GM23338 (cell line): ENCODE measurements around the gene IPPK. TPM values are rescaled to one million over a fixed set of nuclear protein-coding genes. Genes with fewer than 3 reads are reported as not detected.

Experiments used
- ATAC-seq: fragments of 200-7000 bp; cut with Tn5 transposase; 3 replicates; pipeline ENCODE4 v1.9.1; 2020
- DNase-seq: peaks from one replicate; pipeline ENCODE4 v3.0.0-alpha.2; 2015; ENCODE audit warnings: low spot score
- H2AFZ ChIP-seq: fragments of 200-600 bp; sonication (generic); 2 replicates; pipeline ENCODE4 v1.8.0; 2016; ENCODE audit warnings: antibody characterized with exemption, mild to moderate bottlenecking, moderate library complexity
- H3F3A ChIP-seq: fragments of 200-600 bp; sonication (generic); replicated peaks from 2 replicates; pipeline ENCODE4 v1.8.0; 2017; ENCODE audit warnings: antibody characterized with exemption, mixed run types, low read depth
- H3K27ac ChIP-seq: fragments of 200-600 bp; sonication (generic); 2 replicates; pipeline ENCODE4 v1.6.1; 2016; ENCODE audit warnings: low read depth
- H3K27me3 ChIP-seq: fragments of 200-600 bp; sonication (generic); 2 replicates; pipeline ENCODE4 v1.8.0; 2016; ENCODE audit warnings: mild to moderate bottlenecking, mixed run types, moderate library complexity; ENCODE audit not compliant: insufficient read depth
- H3K36me3 ChIP-seq: fragments of 200-600 bp; sonication (generic); 2 replicates; pipeline ENCODE4 v1.8.0; 2016; ENCODE audit warnings: mild to moderate bottlenecking; ENCODE audit not compliant: insufficient read depth
- H3K4me1 ChIP-seq: fragments of 200-600 bp; sonication (generic); 2 replicates; pipeline ENCODE4 v1.8.0; 2016; ENCODE audit warnings: mild to moderate bottlenecking, moderate library complexity; ENCODE audit not compliant: insufficient read depth
- H3K4me2 ChIP-seq: fragments of 200-600 bp; sonication (generic); 2 replicates; pipeline ENCODE4 v1.7.1; 2017; ENCODE audit warnings: mixed run types
- H3K4me3 ChIP-seq: fragments of 200-600 bp; sonication (generic); 2 replicates; pipeline ENCODE4 v1.6.1; 2016; ENCODE audit warnings: mixed run types
- H3K79me2 ChIP-seq: fragments of 200-600 bp; sonication (generic); replicated peaks from 2 replicates; pipeline ENCODE4 v1.8.0; 2017; ENCODE audit warnings: mild to moderate bottlenecking; ENCODE audit not compliant: insufficient read depth
- H3K9me2 ChIP-seq: fragments of 200-600 bp; sonication (generic); 2 replicates; pipeline ENCODE4 v1.8.0; 2017; ENCODE audit not compliant: insufficient read depth
- H4K20me1 ChIP-seq: fragments of 200-600 bp; sonication (generic); replicated peaks from 2 replicates; pipeline ENCODE4 v1.8.0; 2017; ENCODE audit warnings: mild to moderate bottlenecking; ENCODE audit not compliant: insufficient read depth
- H3K27ac Mint-ChIP-seq: 2 replicates; pipeline ENCODE4 v1.8.0; 2020; ENCODE audit warnings: inconsistent platforms, mild to moderate bottlenecking, moderate library complexity, mixed read lengths
- H3K27me3 Mint-ChIP-seq: 3 replicates; pipeline ENCODE4 v1.8.0; 2022; ENCODE audit warnings: low read depth, mild to moderate bottlenecking, moderate library complexity, mixed read lengths, inconsistent platforms; ENCODE audit not compliant: insufficient read depth, poor library complexity
- H3K36me3 Mint-ChIP-seq: 3 replicates; pipeline ENCODE4 v1.8.0; 2021; ENCODE audit warnings: low read depth, mild to moderate bottlenecking, inconsistent platforms, moderate library complexity, mixed read lengths
- H3K4me1 Mint-ChIP-seq: 3 replicates; pipeline ENCODE4 v1.8.0; 2020; ENCODE audit warnings: mild to moderate bottlenecking, inconsistent platforms, mixed read lengths
- H3K4me3 Mint-ChIP-seq: 3 replicates; pipeline ENCODE4 v1.8.0; 2021; ENCODE audit warnings: moderate library complexity, mild to moderate bottlenecking, inconsistent platforms, mixed read lengths
- H3K9me3 Mint-ChIP-seq: 3 replicates; pipeline ENCODE4 v1.8.0; 2020; ENCODE audit warnings: moderate library complexity, mild to moderate bottlenecking, inconsistent platforms, mixed read lengths
- CREB1 ChIP-seq: fragments of 250-450 bp; sonication (Bioruptor Pico); IDR thresholded peaks from 2 replicates; pipeline ENCODE4 v1.5.0; 2020; ENCODE audit warnings: low read depth, mild to moderate bottlenecking, moderate library complexity
- EZH2 ChIP-seq: fragments of 200-600 bp; sonication (generic); IDR thresholded peaks from one replicate; pipeline ENCODE4 v1.8.0; 2017; ENCODE audit warnings: antibody characterized with exemption, mild to moderate bottlenecking, low read depth; ENCODE audit not compliant: unreplicated experiment
- EZH2phosphoT487 ChIP-seq: fragments of 200-600 bp; sonication (generic); IDR thresholded peaks from one replicate; pipeline ENCODE4 v1.8.1; 2018; ENCODE audit warnings: antibody characterized with exemption; ENCODE audit not compliant: unreplicated experiment
- JUNB ChIP-seq: IDR thresholded peaks from one replicate; pipeline ENCODE4 v1.6.1; 2016; ENCODE audit warnings: antibody characterized with exemption; ENCODE audit not compliant: unreplicated experiment
- NANOG ChIP-seq: IDR thresholded peaks from 2 replicates; pipeline ENCODE4 v1.6.1; 2016; ENCODE audit warnings: antibody characterized with exemption, borderline replicate concordance
- ZNF114 ChIP-seq: fragments of 250-450 bp; sonication (Bioruptor Pico); IDR thresholded peaks from 2 replicates; pipeline ENCODE4 v1.5.0; 2020; ENCODE audit warnings: mild to moderate bottlenecking, moderate library complexity
- ZNF331 ChIP-seq: fragments of 250-450 bp; sonication (Bioruptor Pico); IDR thresholded peaks from 2 replicates; pipeline ENCODE4 v1.5.0; 2020; ENCODE audit warnings: low read depth, mild to moderate bottlenecking, moderate library complexity
- ZNF462 ChIP-seq: fragments of 250-450 bp; sonication (Bioruptor Pico); IDR thresholded peaks from 2 replicates; pipeline ENCODE4 v1.5.0; 2020; ENCODE audit warnings: mild to moderate bottlenecking, moderate library complexity
- polyA plus RNA-seq: library from polyadenylated mRNA; unstranded; fragments of >200 nt; fragmentation: Nextera tagmentation; extraction: Ambion mirVana; gene quantifications from 2 replicates; pipeline ENCODE4 v1.2.1, GENCODE V29; 2016
- total RNA-seq: library from RNA; depleted of rRNA; stranded (reverse); fragments of >200 nt; shearing (Covaris generic); gene quantifications from 2 replicates; pipeline ENCODE4 v1.2.3, GENCODE V29; 2014
- TF ChIP-seq, protein P1 (sequence below): IDR thresholded peaks from 2 replicates; pipeline ENCODE4 v1.6.1; 2016; ENCODE audit warnings: antibody characterized with exemption
- TF ChIP-seq, protein P2 (sequence below): IDR thresholded peaks from one replicate; pipeline ENCODE4 v1.6.1; 2018; ENCODE audit warnings: antibody characterized with exemption; ENCODE audit not compliant: unreplicated experiment

The IPPK gene
- total and polyA plus RNA-seq, 2 experiments from 2014 or later, result 6.5 to 17.5 TPM

GRCh38 chr9:92704528-92704927 lies 34.6 kb upstream of the IPPK start:
- no peaks in the 10 kb centered on the region for H3K9me3 Mint-ChIP-seq
- no peaks in the 10 kb centered on the region for H3K4me1 Mint-ChIP-seq
- Histone ChIP-seq H3F3A (no peaks in the 10 kb centered on the region), H3K4me3 (no peak overlapping the region), H3K9me2 (no peaks in the 10 kb centered on the region), H3K4me2 (no peak overlapping the region), H3K27me3 (no peaks in the 10 kb centered on the region), H3K79me2 (no peaks in the 10 kb centered on the region), H4K20me1 (no peaks in the 10 kb centered on the region; the same call in 1 of the 2 replicates), H3K4me1 (no peaks in the 10 kb centered on the region), H3K36me3 (no peaks in the 10 kb centered on the region), H3K27ac (no peak overlapping the region), H2AFZ (no peak overlapping the region)
- H3K27ac Mint-ChIP-seq, result no peak overlapping the region
- DNase-seq (no peak), ATAC-seq (no peak)
- H3K36me3 Mint-ChIP-seq, result no peaks in the 10 kb centered on the region
- peaks cover 2% of the 10 kb centered on the region for H3K27me3 Mint-ChIP-seq
- no peak overlapping the region for H3K4me3 Mint-ChIP-seq
- TF ChIP-seq JUNB (no peak), ZNF331 (CRISPR knock-in tag) (no peak), CREB1 (CRISPR knock-in tag) (no peak), EZH2 (no peak), ZNF114 (CRISPR knock-in tag) (no peak), EZH2phosphoT487 (no peak), ZNF462 (CRISPR knock-in tag) (no peak), NANOG (no peak)
- TF ChIP-seq, protein P1, sequence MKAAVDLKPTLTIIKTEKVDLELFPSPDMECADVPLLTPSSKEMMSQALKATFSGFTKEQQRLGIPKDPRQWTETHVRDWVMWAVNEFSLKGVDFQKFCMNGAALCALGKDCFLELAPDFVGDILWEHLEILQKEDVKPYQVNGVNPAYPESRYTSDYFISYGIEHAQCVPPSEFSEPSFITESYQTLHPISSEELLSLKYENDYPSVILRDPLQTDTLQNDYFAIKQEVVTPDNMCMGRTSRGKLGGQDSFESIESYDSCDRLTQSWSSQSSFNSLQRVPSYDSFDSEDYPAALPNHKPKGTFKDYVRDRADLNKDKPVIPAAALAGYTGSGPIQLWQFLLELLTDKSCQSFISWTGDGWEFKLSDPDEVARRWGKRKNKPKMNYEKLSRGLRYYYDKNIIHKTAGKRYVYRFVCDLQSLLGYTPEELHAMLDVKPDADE, result no peak
- TF ChIP-seq, protein P2, sequence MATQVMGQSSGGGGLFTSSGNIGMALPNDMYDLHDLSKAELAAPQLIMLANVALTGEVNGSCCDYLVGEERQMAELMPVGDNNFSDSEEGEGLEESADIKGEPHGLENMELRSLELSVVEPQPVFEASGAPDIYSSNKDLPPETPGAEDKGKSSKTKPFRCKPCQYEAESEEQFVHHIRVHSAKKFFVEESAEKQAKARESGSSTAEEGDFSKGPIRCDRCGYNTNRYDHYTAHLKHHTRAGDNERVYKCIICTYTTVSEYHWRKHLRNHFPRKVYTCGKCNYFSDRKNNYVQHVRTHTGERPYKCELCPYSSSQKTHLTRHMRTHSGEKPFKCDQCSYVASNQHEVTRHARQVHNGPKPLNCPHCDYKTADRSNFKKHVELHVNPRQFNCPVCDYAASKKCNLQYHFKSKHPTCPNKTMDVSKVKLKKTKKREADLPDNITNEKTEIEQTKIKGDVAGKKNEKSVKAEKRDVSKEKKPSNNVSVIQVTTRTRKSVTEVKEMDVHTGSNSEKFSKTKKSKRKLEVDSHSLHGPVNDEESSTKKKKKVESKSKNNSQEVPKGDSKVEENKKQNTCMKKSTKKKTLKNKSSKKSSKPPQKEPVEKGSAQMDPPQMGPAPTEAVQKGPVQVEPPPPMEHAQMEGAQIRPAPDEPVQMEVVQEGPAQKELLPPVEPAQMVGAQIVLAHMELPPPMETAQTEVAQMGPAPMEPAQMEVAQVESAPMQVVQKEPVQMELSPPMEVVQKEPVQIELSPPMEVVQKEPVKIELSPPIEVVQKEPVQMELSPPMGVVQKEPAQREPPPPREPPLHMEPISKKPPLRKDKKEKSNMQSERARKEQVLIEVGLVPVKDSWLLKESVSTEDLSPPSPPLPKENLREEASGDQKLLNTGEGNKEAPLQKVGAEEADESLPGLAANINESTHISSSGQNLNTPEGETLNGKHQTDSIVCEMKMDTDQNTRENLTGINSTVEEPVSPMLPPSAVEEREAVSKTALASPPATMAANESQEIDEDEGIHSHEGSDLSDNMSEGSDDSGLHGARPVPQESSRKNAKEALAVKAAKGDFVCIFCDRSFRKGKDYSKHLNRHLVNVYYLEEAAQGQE, result no peak
